ENCODE results near the gene PALD1. TPM values are rescaled to one million over a fixed set of nuclear protein-coding genes. Genes with fewer than 3 reads are reported as not detected.
A peak's percentile ranks its signal among the peaks of the same experiment; 100 is the strongest.

The PALD1 gene
- total RNA-seq, 1 experiment from 2014 or later, result 0.38 TPM

GRCh38 chr10:70549351-70549961 is 70.9 kb downstream of the PALD1 start:
- TF ChIP-seq CTCF (IDR thresholded peaks at IDR 0.05; ENCODE audit: unreplicated experiment), result no peak
- intact Hi-C loops (cut with micrococcal nuclease; ENCODE audit: unreplicated experiment), result no loop called here
- BruUV-seq (replicated peaks), result no TSS peak
- Mint-ChIP-seq H3K36me3 (ENCODE audit: insufficient read depth, unreplicated experiment) (no peaks in the 10 kb centered on the region), H3K9me3 (ENCODE audit: low read depth, unreplicated experiment) (no peaks in the 10 kb centered on the region), H3K4me3 (ENCODE audit: low read depth, unreplicated experiment) (no peak overlapping the region), H3K27ac (ENCODE audit: unreplicated experiment) (no peak overlapping the region), H3K27me3 (ENCODE audit: unreplicated experiment) (peaks cover 36% of the 10 kb centered on the region), H3K4me1 (ENCODE audit: low read depth, unreplicated experiment) (no peaks in the 10 kb centered on the region)
- DNase-seq, result no peak
- CTCF ChIA-PET, result interaction anchor here (0.6 to 2.2 kb wide), 8 partner anchors 10 to 1228 kb away, joined by 3 to 8 read pairs (median 4); no protein-coding TSS in a partner anchor

GRCh38 chr10:70549962-70550458 is 71.4 kb downstream of the PALD1 start:
- CTCF ChIA-PET, result interaction anchor here (1.5 to 2.2 kb wide), 3 partner anchors 9 to 209 kb away, joined by 3 to 7 read pairs (median 6); no protein-coding TSS in a partner anchor
- TF ChIP-seq CTCF (IDR thresholded peaks at IDR 0.05; ENCODE audit: unreplicated experiment), result peak; percentile 92
- Mint-ChIP-seq H3K27ac (ENCODE audit: unreplicated experiment) (no peak overlapping the region), H3K36me3 (ENCODE audit: insufficient read depth, unreplicated experiment) (no peaks in the 10 kb centered on the region), H3K4me1 (ENCODE audit: low read depth, unreplicated experiment) (no peaks in the 10 kb centered on the region), H3K4me3 (ENCODE audit: low read depth, unreplicated experiment) (no peak overlapping the region), H3K27me3 (ENCODE audit: unreplicated experiment) (peaks cover 31% of the 10 kb centered on the region), H3K9me3 (ENCODE audit: low read depth, unreplicated experiment) (no peaks in the 10 kb centered on the region)
- no TSS peak for BruUV-seq (replicated peaks)
- intact Hi-C loops (cut with micrococcal nuclease; ENCODE audit: unreplicated experiment), result loop anchor here (1.0 to 2.0 kb wide), 2 partner anchors 209 to 331 kb away; no protein-coding TSS in a partner anchor
- DNase-seq, result peak; percentile 81

GRCh38 chr10:70550459-70550858 is 71.9 kb downstream of the PALD1 start:
- no peaks in the 10 kb centered on the region for H3K4me1 Mint-ChIP-seq (ENCODE audit: low read depth, unreplicated experiment)
- CTCF ChIA-PET, result interaction anchor here (1.6 to 2.2 kb wide), 2 partner anchors 9 to 208 kb away, joined by 6 to 7 read pairs; no protein-coding TSS in a partner anchor

GRCh38 chr10:70551466-70551865 is 72.9 kb downstream of the PALD1 start:
- intact Hi-C loops (cut with micrococcal nuclease; ENCODE audit: unreplicated experiment), result loop anchor here (2.0 kb wide), 1 partner anchor 329 kb away; no protein-coding TSS in a partner anchor
- Mint-ChIP-seq H3K36me3 (ENCODE audit: insufficient read depth, unreplicated experiment) (no peaks in the 10 kb centered on the region), H3K9me3 (ENCODE audit: low read depth, unreplicated experiment) (no peaks in the 10 kb centered on the region), H3K27me3 (ENCODE audit: unreplicated experiment) (peaks cover 26% of the 10 kb centered on the region), H3K27ac (ENCODE audit: unreplicated experiment) (no peak overlapping the region), H3K4me1 (ENCODE audit: low read depth, unreplicated experiment) (no peaks in the 10 kb centered on the region), H3K4me3 (ENCODE audit: low read depth, unreplicated experiment) (no peak overlapping the region)
- no peak for TF ChIP-seq CTCF (IDR thresholded peaks at IDR 0.05; ENCODE audit: unreplicated experiment)
- no TSS peak for BruUV-seq (replicated peaks)
- CTCF ChIA-PET, result interaction anchor here (0.6 to 1.2 kb wide), 4 partner anchors 11 to 243 kb away, joined by 3 to 5 read pairs (median 3); no protein-coding TSS in a partner anchor
- no peak for DNase-seq

More at GRCh38 chr10:70550459-70550858, 71.9 kb downstream of the PALD1 start:
- Mint-ChIP-seq H3K27me3 (ENCODE audit: unreplicated experiment) (peaks cover 26% of the 10 kb centered on the region), H3K4me3 (ENCODE audit: low read depth, unreplicated experiment) (no peak overlapping the region), H3K36me3 (ENCODE audit: insufficient read depth, unreplicated experiment) (no peaks in the 10 kb centered on the region), H3K27ac (ENCODE audit: unreplicated experiment) (no peak overlapping the region), H3K9me3 (ENCODE audit: low read depth, unreplicated experiment) (no peaks in the 10 kb centered on the region)
- BruUV-seq (replicated peaks), result no TSS peak
- TF ChIP-seq CTCF (IDR thresholded peaks at IDR 0.05; ENCODE audit: unreplicated experiment), result no peak
- intact Hi-C loops (cut with micrococcal nuclease; ENCODE audit: unreplicated experiment), result loop anchor here (1.0 to 2.0 kb wide), 2 partner anchors 209 to 330 kb away; no protein-coding TSS in a partner anchor
- DNase-seq, result no peak
